Panc1 (cell line): ENCODE data around the gene BTC.

Source experiments
- CTCF ChIP-seq: fragments of 450-650 bp; IDR thresholded peaks from 2 replicates; pipeline ENCODE4 v1.5.1; 2017; ENCODE audit warnings: mild to moderate bottlenecking
- POLR2AphosphoS5 ChIP-seq: IDR thresholded peaks from 2 replicates; pipeline ENCODE4 v1.6.1; 2012; ENCODE audit warnings: mild to moderate bottlenecking, low read depth, low read length, moderate library complexity

- TF ChIP-seq CTCF = no peak
- TF ChIP-seq POLR2AphosphoS5 = no peak
Measured at GRCh38 chr4:74800310-74800709, 6.0 kb upstream of the BTC start.
